Subcutaneous adipose tissue (tissue), 4 donors: ENCODE measurements around the gene DGKQ. TPM values are rescaled to one million over a fixed set of nuclear protein-coding genes. Genes with fewer than 3 reads are reported as not detected.

Experiments used
- CTCF ChIP-seq: fragments of 450-650 bp; IDR thresholded peaks from one replicate; pipeline ENCODE4 v1.5.1; 2016; ENCODE audit warnings: low read depth, mild to moderate bottlenecking, control low read depth, antibody characterized with exemption, moderate library complexity
- total RNA-seq, 4 donors: library from RNA; depleted of rRNA; stranded (reverse); fragments of >200 nt; gene quantifications; one replicate each; pipeline ENCODE4 v1.1.0, GENCODE V29; 2016

Gene DGKQ
- total RNA-seq, 4 donors from 2014 or later, result 2.9 to 12.2 (median 5.5) TPM

- no peak for TF ChIP-seq CTCF
These were observed 17.5 kb upstream of the DGKQ start for GRCh38 chr4:990746-991367.

GRCh38 chr4:989722-990471 lies 16.5 kb upstream of the DGKQ start:
- no peak for TF ChIP-seq CTCF

GRCh38 chr4:988726-989721 lies 15.7 kb upstream of the DGKQ start:
- TF ChIP-seq CTCF, result no peak

GRCh38 chr4:987624-988513 lies 14.5 kb upstream of the DGKQ start:
- no peak for TF ChIP-seq CTCF

GRCh38 chr4:986879-987623 lies 13.7 kb upstream of the DGKQ start, which contains the start of gene IDUA:
Gene IDUA (plus strand): TSS chr4:987044. CDS start chr4:987085, 41 bp downstream.
- TF ChIP-seq CTCF, result no peak

GRCh38 chr4:986428-986878 lies 13.1 kb upstream of the DGKQ start:
- no peak for TF ChIP-seq CTCF
